Central memory CD4-positive, alpha-beta T cell (primary cell): ENCODE results near the gene ERBB2.

Source experiments
- DNase-seq: peaks from one replicate; pipeline ENCODE4 v3.0.0; 2022
- total RNA-seq, 3 experiments: gene quantifications; one replicate each; lab custom pipeline; 2026; lab: John Stamatoyannopoulos, UW

The ERBB2 gene
- 1.8 to 7.5 (median 7.3) reads per million in 3 experiments for total RNA-seq

DNA sequence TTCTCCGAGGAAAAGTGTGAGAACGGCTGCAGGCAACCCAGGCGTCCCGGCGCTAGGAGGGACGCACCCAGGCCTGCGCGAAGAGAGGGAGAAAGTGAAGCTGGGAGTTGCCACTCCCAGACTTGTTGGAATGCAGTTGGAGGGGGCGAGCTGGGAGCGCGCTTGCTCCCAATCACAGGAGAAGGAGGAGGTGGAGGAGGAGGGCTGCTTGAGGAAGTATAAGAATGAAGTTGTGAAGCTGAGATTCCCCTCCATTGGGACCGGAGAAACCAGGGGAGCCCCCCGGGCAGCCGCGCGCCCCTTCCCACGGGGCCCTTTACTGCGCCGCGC, at the start of gene ERBB2:
Gene ERBB2, plus strand, starts transcription at position 247 of the 330 bp plus-strand sequence. CDS start 175 bp downstream, outside the sequence.
- no peak for DNase-seq

DNA sequence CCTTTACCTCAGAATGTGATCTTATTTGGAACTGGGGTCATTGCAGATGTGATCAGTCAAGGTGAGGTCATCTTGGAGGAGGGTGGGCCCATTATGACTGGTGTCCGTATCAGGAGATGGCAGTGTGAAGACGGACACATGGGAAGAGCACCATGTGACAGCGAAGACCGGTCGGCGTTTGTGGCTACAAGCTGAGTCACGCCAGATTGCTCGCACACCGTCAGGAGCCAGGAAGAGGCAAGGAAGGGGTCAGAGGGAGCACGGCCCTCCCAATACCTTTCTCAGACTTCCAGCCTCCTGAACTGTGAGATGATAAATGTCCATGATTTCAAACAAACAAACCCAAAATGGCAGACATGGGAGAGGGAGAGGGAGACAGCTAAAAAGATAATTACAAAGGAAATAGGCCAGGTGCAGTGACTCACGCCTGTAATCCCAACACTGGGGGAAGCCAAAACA, 49.7 kb upstream of the ERBB2 start:
- DNase-seq = no peak

DNA sequence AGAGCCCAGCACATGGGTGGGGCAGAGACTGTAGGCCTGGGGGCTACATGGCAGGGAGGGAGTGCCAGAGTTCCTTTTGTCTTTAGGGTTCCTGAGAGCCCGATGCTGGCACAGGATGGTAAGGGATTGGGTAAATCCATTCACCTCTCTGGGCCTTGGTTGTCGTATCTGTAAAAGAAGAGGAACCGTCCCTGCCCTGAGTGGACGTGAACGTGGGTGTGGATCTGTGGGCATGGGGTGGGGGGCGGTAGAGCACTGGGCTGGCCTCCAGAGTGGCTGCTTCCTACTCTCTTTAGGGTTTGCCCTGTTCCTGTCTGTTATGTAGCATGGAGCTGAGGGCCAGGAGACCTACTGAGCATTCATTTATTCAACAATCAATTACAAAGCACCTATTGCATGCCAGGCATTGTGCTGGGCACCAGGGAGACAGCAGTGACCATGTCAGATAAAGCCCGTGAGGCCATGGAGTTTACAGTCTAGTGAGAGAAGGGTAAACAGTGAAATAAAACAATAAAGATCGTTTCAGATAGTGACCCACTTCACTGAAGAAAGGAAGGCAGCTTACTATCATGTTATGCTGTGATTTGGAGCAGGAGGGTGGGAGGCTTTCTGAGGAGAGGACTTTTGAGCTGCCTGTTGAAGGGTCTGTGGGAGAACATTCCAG, 47.8 kb upstream of the ERBB2 start:
- no peak for DNase-seq

DNA sequence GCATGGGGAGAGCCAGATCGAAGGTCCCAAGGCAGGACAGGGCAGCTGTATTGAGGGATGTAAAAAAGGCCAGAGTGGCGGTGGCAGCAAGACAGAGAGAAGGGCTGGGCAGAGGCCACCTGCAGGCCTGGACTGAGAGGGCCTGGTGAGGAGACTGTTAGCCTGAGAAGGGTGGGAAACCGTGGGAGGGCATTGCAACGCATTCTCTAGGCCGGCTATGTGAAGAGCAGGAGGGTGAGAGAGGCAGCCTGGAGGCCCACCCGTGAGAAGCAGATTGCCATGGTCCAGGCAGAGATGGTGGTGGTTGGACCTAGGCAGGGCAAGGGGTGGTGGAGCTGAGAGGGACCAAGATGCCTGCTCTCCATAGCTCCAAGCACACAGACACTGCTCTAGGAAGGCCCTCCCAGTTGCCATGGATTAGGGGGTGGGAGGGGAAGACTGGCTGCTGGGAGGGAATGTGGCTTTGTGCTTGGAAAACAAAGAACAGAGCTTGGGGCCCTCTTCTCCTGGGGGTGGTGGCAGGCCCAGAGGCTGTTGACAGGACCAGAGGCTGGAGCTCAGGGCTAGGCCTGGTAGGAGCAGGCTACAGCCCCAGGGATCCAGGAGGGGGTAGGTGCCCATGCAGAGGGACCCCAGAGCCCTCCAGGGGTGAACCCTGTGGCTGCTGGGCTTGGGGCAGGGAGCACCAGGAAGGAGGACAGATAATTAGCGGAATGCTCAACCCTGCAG, 47.1 kb upstream of the ERBB2 start:
- no peak for DNase-seq

DNA sequence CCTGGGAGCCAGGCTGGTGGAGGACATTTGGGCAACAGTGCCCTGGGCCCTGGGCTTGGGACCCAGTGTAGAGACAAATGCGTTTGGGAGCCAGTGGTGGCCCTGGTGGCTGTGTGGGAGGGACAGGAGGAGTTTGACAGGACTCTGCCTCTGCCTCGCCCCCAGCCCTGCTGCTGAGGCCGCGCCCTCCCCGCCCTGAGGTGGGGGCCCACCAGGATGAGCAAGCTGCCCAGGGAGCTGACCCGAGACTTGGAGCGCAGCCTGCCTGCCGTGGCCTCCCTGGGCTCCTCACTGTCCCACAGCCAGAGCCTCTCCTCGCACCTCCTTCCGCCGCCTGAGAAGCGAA, 46.6 kb upstream of the ERBB2 start:
- no peak for DNase-seq

DNA sequence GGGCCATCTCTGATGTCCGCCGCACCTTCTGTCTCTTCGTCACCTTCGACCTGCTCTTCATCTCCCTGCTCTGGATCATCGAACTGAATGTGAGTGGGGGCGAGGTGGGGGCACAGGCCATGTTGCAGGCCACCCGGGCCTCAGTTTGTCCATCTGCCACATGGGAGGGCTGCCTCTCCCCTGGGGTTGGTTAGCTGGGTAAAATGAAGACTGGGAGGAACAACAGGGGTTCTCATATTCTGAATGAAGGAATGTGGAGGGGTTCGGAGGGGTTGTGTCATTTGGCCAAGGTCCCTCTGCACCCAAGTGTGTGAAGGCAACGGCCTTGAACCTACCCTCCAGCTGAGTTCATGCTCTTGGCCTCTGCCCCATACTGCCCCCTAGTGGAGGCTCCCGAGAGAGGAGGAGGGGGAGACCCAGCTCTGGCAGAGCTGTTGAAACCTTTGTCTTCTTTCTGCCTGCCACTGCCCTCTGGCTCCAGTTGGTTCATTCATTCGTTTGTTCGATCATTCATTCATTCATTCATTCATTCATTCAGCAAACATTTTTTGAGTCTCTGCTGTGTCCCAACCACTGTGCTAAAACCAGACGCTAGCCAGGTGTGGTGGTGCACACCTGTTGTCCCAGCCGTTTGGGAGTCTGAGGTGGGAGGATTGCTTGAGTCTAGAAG, 46.1 kb upstream of the ERBB2 start:
- DNase-seq = peak; percentile 65

DNA sequence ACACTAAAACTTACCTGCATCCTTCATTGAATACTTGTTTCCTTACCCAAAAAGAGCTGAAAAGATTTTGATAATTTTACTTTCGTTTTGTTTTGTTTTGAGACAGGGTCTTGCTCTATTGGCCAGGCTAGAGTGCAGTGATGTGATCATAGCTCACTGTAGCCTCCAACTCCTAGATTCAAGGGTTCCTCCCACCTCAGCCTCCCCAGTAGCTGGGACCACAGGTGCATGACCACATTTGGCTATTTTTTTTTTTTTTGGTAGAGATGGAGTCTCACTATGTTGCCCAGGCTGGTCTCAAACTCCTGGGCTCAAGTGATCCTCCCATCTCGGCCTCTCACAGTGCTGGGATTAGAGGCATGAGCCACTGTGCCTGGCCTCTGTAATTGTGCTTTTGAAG, 44.8 kb upstream of the ERBB2 start:
- DNase-seq = no peak

DNA sequence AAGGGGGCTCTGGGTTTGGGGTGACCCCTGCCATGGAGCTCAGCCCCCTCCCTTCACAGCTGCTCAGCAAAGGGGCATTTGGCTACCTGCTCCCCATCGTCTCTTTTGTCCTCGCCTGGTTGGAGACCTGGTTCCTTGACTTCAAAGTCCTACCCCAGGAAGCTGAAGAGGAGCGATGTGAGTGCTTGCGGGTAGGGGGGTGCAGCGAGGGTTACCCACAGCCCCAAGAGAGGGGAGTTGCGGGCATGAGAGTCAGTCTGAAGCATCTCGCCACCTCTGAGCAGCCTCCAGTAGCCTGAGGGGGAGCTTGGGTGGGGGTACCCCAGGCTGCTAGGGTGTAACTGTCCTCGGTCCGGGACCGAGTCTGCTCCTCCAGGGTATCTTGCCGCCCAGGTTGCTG, 41.5 kb upstream of the ERBB2 start:
- no peak for DNase-seq

DNA sequence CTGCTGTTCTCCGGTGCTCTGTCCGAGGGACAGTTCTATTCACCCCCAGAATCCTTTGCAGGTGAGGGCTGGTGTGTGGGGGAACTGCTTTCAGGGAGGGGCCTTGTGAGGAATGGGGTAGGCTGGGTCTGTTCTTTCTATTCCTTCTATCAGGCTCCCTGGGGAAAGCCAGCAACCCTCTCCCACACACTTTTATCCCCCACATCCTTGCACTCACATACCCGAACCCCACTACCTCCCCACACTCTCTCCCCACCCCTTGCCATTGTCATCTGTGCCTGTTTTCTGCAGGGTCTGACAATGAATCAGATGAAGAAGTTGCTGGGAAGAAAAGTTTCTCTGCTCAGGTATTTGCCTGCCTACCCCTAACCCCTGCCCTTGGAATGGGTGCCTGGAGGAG, 41.1 kb upstream of the ERBB2 start:
- DNase-seq = no peak

DNA sequence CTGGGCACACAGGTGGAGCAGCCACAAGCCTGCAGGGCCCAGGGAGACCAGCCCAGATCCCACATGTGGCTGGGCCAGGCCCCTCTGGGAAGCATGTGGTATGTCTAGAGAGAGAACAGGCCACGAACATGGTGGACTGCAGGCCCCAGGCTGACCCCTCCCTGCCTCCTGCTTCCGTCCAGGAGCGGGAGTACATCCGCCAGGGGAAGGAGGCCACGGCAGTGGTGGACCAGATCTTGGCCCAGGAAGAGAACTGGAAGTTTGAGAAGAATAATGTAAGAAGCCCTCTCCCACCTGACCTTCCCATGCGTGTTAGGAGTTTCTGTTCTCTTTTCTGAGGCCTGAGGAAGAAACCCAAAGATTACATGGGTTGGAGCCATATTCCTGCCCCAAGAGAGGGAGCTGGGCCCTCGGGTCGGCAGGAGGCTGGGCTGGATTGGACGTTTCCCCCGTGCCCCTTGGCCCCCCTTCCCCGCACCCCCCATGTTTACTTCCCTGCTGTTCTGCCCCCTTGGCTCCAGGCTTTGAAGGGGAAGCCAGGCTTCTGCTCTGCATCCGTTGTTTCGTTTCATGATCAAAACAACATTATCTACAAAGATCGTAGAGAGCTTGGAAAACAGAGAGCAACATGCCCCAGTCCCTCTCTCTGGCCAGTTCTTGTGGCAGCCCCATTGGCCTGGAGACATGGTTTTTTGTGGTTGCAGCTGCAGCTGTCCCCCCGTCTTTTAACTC, 40.4 kb upstream of the ERBB2 start:
- DNase-seq = no peak

DNA sequence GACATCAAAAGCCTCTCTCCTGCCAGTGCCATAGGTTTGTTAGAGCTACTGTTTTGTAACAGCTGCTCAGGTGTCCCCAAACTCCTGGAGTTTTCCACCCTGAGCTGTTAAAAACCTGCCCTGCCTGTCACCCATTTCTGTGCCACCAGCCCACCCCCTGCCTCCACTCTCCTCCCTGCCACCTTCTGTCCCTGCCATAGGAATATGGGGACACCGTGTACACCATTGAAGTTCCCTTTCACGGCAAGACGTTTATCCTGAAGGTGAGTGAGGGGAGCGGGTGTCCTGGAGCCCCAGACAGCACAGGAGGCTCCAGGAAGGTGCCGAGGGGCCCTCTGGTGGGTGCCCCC, 39.9 kb upstream of the ERBB2 start:
- no peak for DNase-seq

DNA sequence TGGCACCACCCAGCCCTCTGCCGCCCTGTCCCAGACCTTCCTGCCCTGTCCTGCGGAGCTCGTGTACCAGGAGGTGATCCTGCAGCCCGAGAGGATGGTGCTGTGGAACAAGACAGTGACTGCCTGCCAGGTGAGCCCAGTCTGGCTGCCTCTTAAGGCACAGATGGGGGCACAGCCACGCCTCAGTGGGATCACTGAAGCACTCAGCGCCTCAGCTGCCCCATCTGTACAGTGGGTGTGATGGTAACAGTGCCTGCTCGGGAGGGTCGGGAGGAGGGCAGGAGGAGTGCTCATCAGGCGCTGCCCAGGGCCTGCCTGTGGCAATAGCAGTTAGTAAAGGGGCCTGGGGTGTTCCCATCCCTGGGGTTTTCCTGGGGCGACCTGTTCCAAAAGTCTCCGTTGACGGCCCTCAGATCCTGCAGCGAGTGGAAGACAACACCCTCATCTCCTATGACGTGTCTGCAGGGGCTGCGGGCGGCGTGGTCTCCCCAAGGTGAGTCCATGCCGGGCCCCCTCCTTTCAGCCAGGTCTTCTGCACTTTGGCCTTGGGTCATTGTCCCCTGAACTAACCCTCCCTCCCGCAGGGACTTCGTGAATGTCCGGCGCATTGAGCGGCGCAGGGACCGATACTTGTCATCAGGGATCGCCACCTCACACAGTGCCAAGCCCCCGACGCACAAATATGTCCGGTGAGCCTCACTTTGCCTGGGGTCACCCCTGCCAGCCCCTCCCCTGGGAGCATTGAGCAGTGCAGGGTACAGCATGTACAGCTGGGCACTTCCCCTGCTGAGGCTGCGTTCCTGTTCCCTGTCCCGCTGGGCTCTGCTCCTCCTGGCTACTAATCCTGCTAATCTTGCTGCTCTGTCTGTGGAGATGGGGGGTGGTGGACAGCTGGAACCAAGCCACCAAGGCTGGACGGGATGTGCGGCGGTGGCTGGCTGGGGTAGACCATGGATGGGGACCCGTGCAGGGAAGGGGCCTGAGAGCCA, 39.2 kb upstream of the ERBB2 start:
- DNase-seq = no peak

DNA sequence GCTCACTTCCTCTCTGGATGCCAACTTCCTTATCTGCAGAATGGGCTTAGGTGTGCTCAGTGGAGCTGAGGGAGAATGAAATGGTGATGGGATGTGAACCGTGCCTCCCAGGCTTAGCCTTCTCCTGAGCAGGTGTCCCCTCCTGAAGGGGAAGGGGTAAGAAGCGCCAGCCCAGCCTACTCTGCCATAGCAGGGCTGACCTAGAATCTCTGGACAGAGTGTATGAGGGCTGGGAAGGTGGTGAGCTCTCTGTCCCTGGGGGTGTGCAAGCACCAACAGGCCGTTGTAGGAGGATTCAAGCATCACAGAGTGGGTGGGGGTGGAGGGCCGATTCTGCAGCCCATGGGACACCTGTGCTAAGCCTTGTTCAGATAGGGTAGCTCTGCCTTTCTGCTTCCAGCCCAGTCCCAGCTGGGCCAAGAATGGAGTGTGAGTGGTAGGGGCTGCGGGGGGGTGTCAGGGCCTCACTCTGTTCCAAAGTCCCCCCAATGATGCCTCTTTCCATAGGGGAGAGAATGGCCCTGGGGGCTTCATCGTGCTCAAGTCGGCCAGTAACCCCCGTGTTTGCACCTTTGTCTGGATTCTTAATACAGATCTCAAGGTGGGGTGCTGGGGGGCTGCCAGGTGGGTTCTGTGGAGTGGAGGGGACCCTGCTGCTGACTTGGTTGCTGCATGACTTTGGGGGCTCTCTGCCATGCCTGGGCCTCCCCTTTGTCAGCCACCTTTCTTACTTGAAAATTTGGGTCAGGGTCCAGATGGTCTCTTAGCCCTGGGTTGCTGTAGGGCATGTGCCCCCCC, 37.9 kb upstream of the ERBB2 start:
- no peak for DNase-seq

DNA sequence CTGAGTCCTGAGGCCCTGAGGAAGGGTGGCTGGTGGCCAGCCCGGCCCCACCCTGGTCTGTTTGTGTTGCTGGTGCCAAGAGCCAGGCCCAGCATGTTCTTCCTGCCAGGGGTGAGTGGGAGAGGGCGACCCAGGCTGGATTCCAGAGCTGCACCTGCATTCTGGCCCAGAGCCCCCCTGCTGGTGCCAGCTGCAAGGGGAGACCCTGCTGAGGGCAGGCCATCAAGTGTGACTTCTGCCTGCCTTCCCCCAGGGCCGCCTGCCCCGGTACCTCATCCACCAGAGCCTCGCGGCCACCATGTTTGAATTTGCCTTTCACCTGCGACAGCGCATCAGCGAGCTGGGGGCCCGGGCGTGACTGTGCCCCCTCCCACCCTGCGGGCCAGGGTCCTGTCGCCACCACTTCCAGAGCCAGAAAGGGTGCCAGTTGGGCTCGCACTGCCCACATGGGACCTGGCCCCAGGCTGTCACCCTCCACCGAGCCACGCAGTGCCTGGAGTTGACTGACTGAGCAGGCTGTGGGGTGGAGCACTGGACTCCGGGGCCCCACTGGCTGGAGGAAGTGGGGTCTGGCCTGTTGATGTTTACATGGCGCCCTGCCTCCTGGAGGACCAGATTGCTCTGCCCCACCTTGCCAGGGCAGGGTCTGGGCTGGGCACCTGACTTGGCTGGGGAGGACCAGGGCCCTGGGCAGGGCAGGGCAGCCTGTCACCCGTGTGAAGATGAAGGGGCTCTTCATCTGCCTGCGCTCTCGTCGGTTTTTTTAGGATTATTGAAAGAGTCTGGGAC, 37.1 kb upstream of the ERBB2 start:
- DNase-seq = no peak

DNA sequence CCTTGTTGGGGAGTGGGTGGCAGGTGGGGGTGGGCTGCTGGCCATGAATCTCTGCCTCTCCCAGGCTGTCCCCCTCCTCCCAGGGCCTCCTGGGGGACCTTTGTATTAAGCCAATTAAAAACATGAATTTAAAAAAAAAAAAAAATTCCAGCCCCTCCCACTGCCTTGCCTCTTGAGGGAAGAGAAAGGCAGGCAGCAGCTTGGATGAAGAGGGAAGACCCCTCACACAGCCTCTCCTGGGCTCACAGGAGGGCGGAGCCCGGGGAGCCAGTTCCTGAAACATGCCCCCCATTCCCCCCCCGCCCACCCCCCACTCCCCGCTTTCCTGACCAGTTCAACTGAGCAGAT, 36.5 kb upstream of the ERBB2 start:
- DNase-seq = no peak

DNA sequence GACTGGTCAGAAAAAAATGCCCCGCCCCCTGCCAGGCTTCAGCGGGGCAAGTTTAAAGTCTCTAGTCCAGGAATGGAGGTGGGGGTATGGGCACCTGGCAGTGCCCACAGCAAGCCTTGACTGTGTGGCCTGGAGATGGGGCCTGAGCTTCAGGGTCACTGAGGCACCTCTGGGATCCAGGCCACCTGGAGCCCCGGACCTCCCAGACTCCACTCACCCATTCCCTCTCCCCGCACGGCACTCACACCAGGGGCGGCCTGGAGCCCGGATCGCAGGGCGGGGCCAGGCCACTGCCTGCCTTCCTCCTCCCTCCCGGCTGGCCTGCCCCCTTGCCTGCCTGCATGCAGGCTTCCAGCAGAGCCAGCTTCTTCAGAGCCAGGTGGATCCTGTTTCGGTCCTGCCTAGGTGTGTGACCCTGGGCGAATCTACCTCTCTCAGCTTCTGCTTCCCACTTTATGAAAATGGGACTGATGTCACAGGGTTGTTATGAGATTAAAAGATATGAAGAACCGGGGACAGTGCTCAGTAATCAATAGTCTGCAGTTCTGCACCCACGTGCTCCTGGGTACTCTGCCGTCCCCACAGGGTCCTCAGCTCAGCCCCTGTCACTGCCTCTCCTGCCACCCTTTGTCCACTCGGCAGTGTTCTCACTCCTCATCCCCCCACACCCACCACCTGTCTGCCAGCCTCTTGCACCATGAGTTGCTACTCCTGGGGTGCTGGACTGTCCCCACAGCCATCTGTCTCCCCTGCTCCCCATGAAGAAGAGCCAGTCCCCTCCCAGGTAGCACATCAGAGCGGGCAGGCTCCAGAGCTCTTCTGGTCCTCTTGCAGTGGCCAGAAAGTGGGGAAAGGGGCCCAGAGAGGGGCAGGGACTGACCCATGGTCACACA, 35.9 kb upstream of the ERBB2 start:
- no peak for DNase-seq

DNA sequence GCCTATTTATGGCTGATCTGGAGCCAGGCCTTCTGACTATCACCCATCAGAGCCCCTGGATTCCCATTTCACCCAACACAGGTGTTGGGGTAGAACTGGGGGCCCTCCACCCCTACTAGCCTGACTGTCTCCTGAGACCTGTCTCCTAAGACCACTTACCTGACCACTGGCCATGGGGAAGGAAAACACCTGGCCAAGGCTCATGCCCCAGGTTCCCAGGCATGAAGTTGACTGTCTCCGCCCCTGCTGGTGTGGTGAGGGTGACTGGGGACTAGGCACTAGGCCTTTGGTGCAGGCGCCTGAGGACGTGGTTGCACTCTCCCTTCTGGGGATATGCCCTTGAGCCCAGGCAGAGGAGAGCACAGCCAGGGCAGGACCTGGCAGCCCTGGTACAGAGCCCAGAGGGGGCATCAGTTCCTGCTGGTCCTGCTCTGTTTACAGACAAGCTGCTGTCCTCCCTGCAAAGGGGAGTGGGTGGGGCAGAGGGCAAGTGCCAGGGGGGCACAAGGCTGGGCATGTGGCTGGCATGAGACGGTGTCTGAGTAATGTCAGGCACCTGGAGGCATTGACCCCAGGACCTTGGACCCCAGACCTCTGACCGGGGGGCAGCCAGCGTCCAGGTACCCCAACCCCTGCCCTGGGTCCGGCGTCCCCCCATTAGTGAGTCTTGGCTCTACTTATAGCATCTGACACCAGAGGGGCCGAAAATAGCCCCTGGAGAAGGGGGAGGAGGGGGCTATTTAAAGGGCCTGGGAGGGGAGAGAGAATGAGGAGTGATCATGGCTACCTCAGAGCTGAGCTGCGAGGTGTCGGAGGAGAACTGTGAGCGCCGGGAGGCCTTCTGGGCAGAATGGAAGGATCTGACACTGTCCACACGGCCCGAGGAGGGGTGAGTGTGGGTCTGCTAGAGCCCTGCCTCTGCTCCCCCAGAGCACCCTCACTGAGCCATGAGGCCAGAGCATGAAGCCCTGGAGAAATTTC, 35.0 kb upstream of the ERBB2 start, which contains the start of gene TCAP:
Gene TCAP, plus strand, starts transcription at position 769 of the 981 bp plus-strand sequence. Its CDS starts 11 bp downstream, at position 780.
- no peak for DNase-seq

DNA sequence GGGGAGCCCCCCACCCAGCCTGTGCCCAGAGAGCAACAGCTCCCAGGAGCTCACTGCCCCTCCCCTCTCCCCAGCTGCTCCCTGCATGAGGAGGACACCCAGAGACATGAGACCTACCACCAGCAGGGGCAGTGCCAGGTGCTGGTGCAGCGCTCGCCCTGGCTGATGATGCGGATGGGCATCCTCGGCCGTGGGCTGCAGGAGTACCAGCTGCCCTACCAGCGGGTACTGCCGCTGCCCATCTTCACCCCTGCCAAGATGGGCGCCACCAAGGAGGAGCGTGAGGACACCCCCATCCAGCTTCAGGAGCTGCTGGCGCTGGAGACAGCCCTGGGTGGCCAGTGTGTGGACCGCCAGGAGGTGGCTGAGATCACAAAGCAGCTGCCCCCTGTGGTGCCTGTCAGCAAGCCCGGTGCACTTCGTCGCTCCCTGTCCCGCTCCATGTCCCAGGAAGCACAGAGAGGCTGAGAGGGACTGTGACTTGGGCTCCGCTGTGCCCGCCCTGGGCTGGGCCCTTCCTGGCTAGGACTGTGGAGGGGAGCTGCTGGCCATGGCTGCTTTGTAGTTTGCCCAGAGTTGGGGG, 34.1 kb upstream of the ERBB2 start:
- DNase-seq = no peak
